HCT116 (cell line): Measurements from ENCODE around the gene NUDC. TPM values are rescaled to one million over a fixed set of nuclear protein-coding genes. Genes with fewer than 3 reads are reported as not detected.

ENCODE experiments used
- ATAC-seq: fragments of 200-7000 bp; cut with Tn5 transposase; 2 replicates; pipeline ENCODE4 v1.9.1; 2020; ENCODE audit warnings: mild to moderate bottlenecking, moderate library complexity
- BruUV-seq: library from RNA; stranded (reverse); fragments of 400-500 nt; replicated peaks from 2 replicates; lab custom pipeline; 2021; lab: Mats Ljungman, UMichigan
- CTCF ChIA-PET: fragments of 300-600 bp; sonication (Branson Sonifier 250); formaldehyde crosslinking; loops from one replicate; lab custom pipeline; 2021; ENCODE audit warnings: antibody characterized with exemption; lab: Charles Lee
- POLR2A ChIA-PET: fragments of 300-600, 350-600 bp; sonication (Branson Sonifier 250); formaldehyde crosslinking; loops from one replicate; lab custom pipeline; 2021; ENCODE audit warnings: antibody characterized with exemption; lab: Charles Lee
- RAD21 ChIA-PET, 2 experiments: fragments of 300-600 bp; sonication (Branson Sonifier 250); formaldehyde crosslinking; loops; one replicate each; lab custom pipeline; 2023; ENCODE audit warnings: low total read pairs in 2 of 2; ENCODE audit not compliant: uncharacterized antibody in 2 of 2, unreplicated experiment in 2 of 2, low non-redundant PET in 1 of 2; lab: Charles Lee
- DNase-seq: peaks from one replicate; pipeline ENCODE4 v3.0.0-alpha.2; 2010; ENCODE audit warnings: low read depth, low spot score
- H2AFZ ChIP-seq: fragments of 200-600 bp; shearing (Covaris generic), sonication (generic); 2 replicates; pipeline ENCODE4 v1.6.1; 2017; ENCODE audit warnings: low read depth, mixed run types, mixed read lengths, antibody characterized with exemption, low read length; ENCODE audit not compliant: poor library complexity, severe bottlenecking
- H3K27ac ChIP-seq: 2 replicates; pipeline ENCODE4 v1.5.1; 2012; ENCODE audit warnings: low read depth, low read length
- H3K27me3 ChIP-seq: fragments of 200-600 bp; sonication (generic); 2 replicates; pipeline ENCODE4 v1.6.1; 2016; ENCODE audit warnings: mixed run types, low read length, mixed read lengths; ENCODE audit not compliant: insufficient read depth
- H3K36me3 ChIP-seq, 2 experiments: fragments of 200-500 bp in 1 of 2; fragments of 200-600 bp in 1 of 2; sonication (Bioruptor generic) in 1 of 2; sonication (generic) in 1 of 2; 2 replicates each; pipeline versions ENCODE4 v1.5.1 to v1.6.1; 2014 to 2016; ENCODE audit warnings: low read length in 2 of 2, inconsistent platforms in 1 of 2, mixed read lengths in 1 of 2, mixed run types in 1 of 2; ENCODE audit not compliant: insufficient read depth in 2 of 2, control insufficient read depth in 1 of 2
- H3K4me1 ChIP-seq, 2 experiments: fragments of 200-600 bp in 1 of 2; sonication (generic) in 1 of 2; 2 replicates each; pipeline versions ENCODE4 v1.5.1 to v1.6.1; 2012 to 2017; ENCODE audit warnings: low read length in 2 of 2, inconsistent platforms in 1 of 2, mild to moderate bottlenecking in 1 of 2, mixed read lengths in 1 of 2, mixed run types in 1 of 2, moderate library complexity in 1 of 2; ENCODE audit not compliant: insufficient read depth in 2 of 2, control insufficient read depth in 1 of 2
- H3K4me2 ChIP-seq: fragments of 200-600 bp; sonication (generic); 2 replicates; pipeline ENCODE4 v1.6.1; 2017; ENCODE audit warnings: mixed run types, low read length, mixed read lengths
- H3K4me3 ChIP-seq, 2 experiments: fragments of 200-600 bp in 1 of 2; sonication (generic) in 1 of 2; replicated peaks in 1 of 2; 2 replicates each; pipeline ENCODE4 v1.5.1; 2011 to 2016; ENCODE audit warnings: low read length in 2 of 2, control low read depth in 1 of 2, low read depth in 1 of 2, mild to moderate bottlenecking in 1 of 2, mixed read lengths in 1 of 2, mixed run types in 1 of 2
- H3K79me2 ChIP-seq: fragments of 200-600 bp; sonication (generic); 2 replicates; pipeline ENCODE4 v1.6.1; 2017; ENCODE audit warnings: mild to moderate bottlenecking, mixed run types, low read length, moderate library complexity, mixed read lengths; ENCODE audit not compliant: insufficient read depth
- H3K9ac ChIP-seq: fragments of 200-600 bp; sonication (generic); 2 replicates; pipeline ENCODE4 v1.6.1; 2016; ENCODE audit warnings: low read length, mixed read lengths
- H3K9me2 ChIP-seq: fragments of 200-600 bp; sonication (generic), shearing (Covaris generic); 2 replicates; pipeline ENCODE4 v1.6.1; 2017; ENCODE audit warnings: mixed run types, mild to moderate bottlenecking, moderate library complexity; ENCODE audit not compliant: insufficient read depth
- H3K9me3 ChIP-seq, 2 experiments: fragments of 200-500 bp in 1 of 2; fragments of 200-600 bp in 1 of 2; sonication (Bioruptor generic) in 1 of 2; sonication (generic) in 1 of 2; 2 replicates each; pipeline ENCODE4 v1.6.1; 2014 to 2017; ENCODE audit warnings: low read length in 2 of 2, mixed read lengths in 2 of 2, inconsistent platforms in 1 of 2, low read depth in 1 of 2, mild to moderate bottlenecking in 1 of 2, mixed run types in 1 of 2, moderate library complexity in 1 of 2; ENCODE audit not compliant: control insufficient read depth in 1 of 2, insufficient read depth in 1 of 2
- H4K20me1 ChIP-seq: fragments of 200-600 bp; sonication (generic), shearing (Covaris generic); 2 replicates; pipeline ENCODE4 v1.6.1; 2017; ENCODE audit warnings: mixed run types, mild to moderate bottlenecking, moderate library complexity; ENCODE audit not compliant: insufficient read depth
- CBX3 ChIP-seq: IDR thresholded peaks from 2 replicates; pipeline ENCODE4 v1.6.1; 2012; ENCODE audit warnings: low read depth
- CEBPB ChIP-seq: IDR thresholded peaks from 2 replicates; pipeline ENCODE4 v1.6.1; 2012; ENCODE audit warnings: low read depth
- EZH2phosphoT487 ChIP-seq: fragments of 200-600 bp; IDR thresholded peaks from 2 replicates; pipeline ENCODE4 v1.6.1; 2018; ENCODE audit warnings: antibody characterized with exemption, borderline replicate concordance
- JUND ChIP-seq: IDR thresholded peaks from 2 replicates; pipeline ENCODE4 v1.6.1; 2012
- POLR2AphosphoS5 ChIP-seq: IDR thresholded peaks from 2 replicates; pipeline ENCODE4 v1.6.1; 2011; ENCODE audit warnings: mild to moderate bottlenecking, low read depth, low read length, moderate library complexity
- SP1 ChIP-seq: IDR thresholded peaks from 2 replicates; pipeline ENCODE4 v1.6.1; 2012; ENCODE audit warnings: low read depth
- YY1 ChIP-seq: IDR thresholded peaks from 2 replicates; pipeline ENCODE4 v1.6.1; 2011; ENCODE audit warnings: low read length, low read depth, moderate library complexity, mild to moderate bottlenecking; ENCODE audit not compliant: insufficient replicate concordance; ENCODE audit errors: extremely low read depth
- ZFX ChIP-seq: fragments of 450-650 bp; IDR thresholded peaks from 2 replicates; pipeline ENCODE4 v1.6.1; 2017
- intact Hi-C: fragments of 100-400 bp; cut with micrococcal nuclease; formaldehyde crosslinking; loops from 2 replicates; pipeline ENCODE4 v1.10.0; 2022
- total RNA-seq: library from RNA; stranded (reverse); gene quantifications from one replicate; pipeline ENCODE4 v1.2.1, GENCODE V29; 2021; ENCODE audit not compliant: unreplicated experiment
- TF ChIP-seq, protein P1 (sequence below), 3 experiments: fragments of 200-600 bp in 1 of 3; sonication (generic) in 1 of 3; IDR thresholded peaks in 2 of 3; conservative IDR thresholded peaks in 1 of 3; 2 replicates each; pipeline ENCODE4 v1.5.1; 2012 to 2017; ENCODE audit warnings: low read depth in 2 of 3, low read length in 2 of 3, antibody characterized with exemption in 1 of 3, borderline replicate concordance in 1 of 3, control low read depth in 1 of 3, mild to moderate bottlenecking in 1 of 3, mixed read lengths in 1 of 3, mixed run types in 1 of 3, moderate library complexity in 1 of 3; ENCODE audit not compliant: insufficient read depth in 1 of 3

Gene NUDC
- total RNA-seq, 1 experiment from 2014 or later, result 119 TPM

DNA sequence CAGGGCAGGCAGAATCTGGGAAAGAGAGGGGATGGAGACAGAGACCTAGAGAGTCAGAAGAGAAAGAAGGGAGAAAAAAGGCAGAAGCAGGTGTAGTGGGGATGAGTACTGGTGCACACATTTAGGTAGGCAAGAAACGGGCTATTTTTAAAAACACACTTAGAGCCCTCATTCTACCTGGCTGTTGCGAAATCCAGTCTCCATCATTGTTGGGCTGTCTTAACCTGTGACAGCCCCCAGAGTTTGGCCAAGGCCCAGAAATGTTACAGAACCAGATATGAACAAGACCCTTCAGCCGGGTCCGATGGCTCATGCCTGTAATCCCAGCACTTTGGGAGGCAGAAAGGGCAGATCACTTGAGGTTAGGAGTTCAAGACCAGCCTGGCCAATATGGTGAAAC, 51.3 kb downstream of the NUDC start:
- no peaks in the 10 kb centered on the region for H3K36me3 ChIP-seq
- ATAC-seq, result no peak
- ChIA-PET CTCF (no interaction called here), POLR2A (interaction anchor here (1.2 kb wide), 1 partner anchor 21 kb away, joined by 4 read pairs; the partner anchor contains the start of gene TRNP1), RAD21 (no interaction called here)
- no peaks in the 10 kb centered on the region for H3K9me2 ChIP-seq
- H3K9me3 ChIP-seq, result no peaks in the 10 kb centered on the region
- TF ChIP-seq EZH2phosphoT487 (no peak), SP1 (no peak), CEBPB (no peak), CBX3 (no peak)
- no TSS peak for BruUV-seq
- H3K9ac ChIP-seq, result no peak overlapping the region
- no peak overlapping the region for H3K27ac ChIP-seq
- intact Hi-C loops, result no loop called here
- DNase-seq, result no peak
- H3K4me1 ChIP-seq, result peaks cover 6 to 34% of the 10 kb centered on the region in 2 experiments; a peak in 3 of 4 replicates
- H3K4me3 ChIP-seq, result no peak overlapping the region
- H3K4me2 ChIP-seq, result no peak overlapping the region
- H2AFZ ChIP-seq, result no peak overlapping the region
- no peaks in the 10 kb centered on the region for H3K27me3 ChIP-seq
- H3K79me2 ChIP-seq, result no peaks in the 10 kb centered on the region
- no peaks in the 10 kb centered on the region for H4K20me1 ChIP-seq

DNA sequence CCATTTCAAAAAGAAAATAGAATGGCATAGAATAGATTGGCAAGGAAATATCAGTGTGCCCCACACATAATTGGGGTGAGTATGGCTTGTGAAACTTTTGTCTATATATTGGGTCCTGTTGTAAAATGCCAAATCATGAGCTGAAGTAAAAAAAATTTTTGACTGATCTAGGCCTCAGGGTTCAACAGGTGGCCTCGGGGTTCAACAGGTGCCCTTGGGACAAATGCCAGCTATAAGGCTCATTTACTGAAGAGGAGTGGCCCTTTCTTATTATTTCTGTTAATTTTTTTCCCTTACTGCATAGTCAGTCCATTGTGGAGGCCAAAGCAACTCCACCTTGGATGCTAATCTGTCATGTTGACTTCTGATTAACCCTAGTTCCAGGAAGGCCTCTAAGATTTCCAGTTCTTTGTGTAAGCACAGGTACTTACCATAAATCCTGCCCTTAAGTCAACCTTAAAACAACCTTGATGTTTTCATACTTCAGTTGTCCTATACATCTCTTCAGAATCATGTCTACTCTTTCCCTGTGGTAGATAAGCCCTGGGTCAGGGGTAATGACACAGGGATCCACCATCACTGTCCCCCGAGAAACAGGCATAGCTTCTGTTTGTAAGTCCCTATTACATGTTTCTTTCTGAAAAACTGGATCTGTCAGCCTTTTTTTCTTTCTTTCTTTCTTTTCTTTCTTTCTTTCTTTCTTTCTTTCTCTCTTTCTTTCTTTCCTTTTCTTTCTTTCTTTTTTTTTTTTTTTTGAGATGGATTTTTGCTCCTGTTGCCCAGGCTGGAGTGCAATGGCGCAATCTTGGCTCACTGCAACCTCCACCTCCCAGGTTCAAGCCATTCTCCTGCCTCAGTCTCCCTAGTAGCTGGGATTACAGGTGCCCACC, 55.3 kb downstream of the NUDC start:
- Histone ChIP-seq H3K9me2 (no peaks in the 10 kb centered on the region), H3K4me3 (no peak overlapping the region), H3K79me2 (no peaks in the 10 kb centered on the region), H3K9ac (no peak overlapping the region), H3K9me3 (no peaks in the 10 kb centered on the region), H3K4me1 (peaks cover 10 to 25% of the 10 kb centered on the region in 2 experiments), H3K36me3 (no peaks in the 10 kb centered on the region), H3K27ac (no peak overlapping the region), H3K4me2 (no peak overlapping the region), H4K20me1 (no peaks in the 10 kb centered on the region), H3K27me3 (no peaks in the 10 kb centered on the region), H2AFZ (no peak overlapping the region)
- RAD21 ChIA-PET, result no interaction called here
- ATAC-seq (no peak), DNase-seq (no peak)
- intact Hi-C loops, result loop anchor here (5.0 kb wide), 1 partner anchor 110 kb away; no protein-coding TSS in a partner anchor
- CTCF ChIA-PET, result interaction anchor here (1.1 kb wide), 1 partner anchor 21 kb away, joined by 5 read pairs; no protein-coding TSS in a partner anchor
- TF ChIP-seq ZFX (no peak), EZH2phosphoT487 (no peak), JUND (no peak), YY1 (no peak), POLR2AphosphoS5 (no peak), CEBPB (no peak)
- TF ChIP-seq, protein P1, sequence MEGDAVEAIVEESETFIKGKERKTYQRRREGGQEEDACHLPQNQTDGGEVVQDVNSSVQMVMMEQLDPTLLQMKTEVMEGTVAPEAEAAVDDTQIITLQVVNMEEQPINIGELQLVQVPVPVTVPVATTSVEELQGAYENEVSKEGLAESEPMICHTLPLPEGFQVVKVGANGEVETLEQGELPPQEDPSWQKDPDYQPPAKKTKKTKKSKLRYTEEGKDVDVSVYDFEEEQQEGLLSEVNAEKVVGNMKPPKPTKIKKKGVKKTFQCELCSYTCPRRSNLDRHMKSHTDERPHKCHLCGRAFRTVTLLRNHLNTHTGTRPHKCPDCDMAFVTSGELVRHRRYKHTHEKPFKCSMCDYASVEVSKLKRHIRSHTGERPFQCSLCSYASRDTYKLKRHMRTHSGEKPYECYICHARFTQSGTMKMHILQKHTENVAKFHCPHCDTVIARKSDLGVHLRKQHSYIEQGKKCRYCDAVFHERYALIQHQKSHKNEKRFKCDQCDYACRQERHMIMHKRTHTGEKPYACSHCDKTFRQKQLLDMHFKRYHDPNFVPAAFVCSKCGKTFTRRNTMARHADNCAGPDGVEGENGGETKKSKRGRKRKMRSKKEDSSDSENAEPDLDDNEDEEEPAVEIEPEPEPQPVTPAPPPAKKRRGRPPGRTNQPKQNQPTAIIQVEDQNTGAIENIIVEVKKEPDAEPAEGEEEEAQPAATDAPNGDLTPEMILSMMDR (IDR thresholded peaks at IDR 0.05 in 2 of 3, conservative IDR thresholded peaks at IDR 0.05 in 1 of 3; ENCODE audit: borderline replicate concordance in 1 of 3, insufficient read depth in 1 of 3, low read depth in 2 of 3, low read length in 2 of 3), result no peak
- no TSS peak for BruUV-seq
- POLR2A ChIA-PET, result interaction anchor here (1.0 kb wide), 1 partner anchor 17 kb away, joined by 4 read pairs; the partner anchor contains the start of gene TRNP1
